ENCODE measurements around the gene PTPRO. TPM values are rescaled to one million over a fixed set of nuclear protein-coding genes. Genes with fewer than 3 reads are reported as not detected.

The PTPRO gene
- total and polyA plus RNA-seq, 2 donors: 2.9 to 3.9 TPM

DNA sequence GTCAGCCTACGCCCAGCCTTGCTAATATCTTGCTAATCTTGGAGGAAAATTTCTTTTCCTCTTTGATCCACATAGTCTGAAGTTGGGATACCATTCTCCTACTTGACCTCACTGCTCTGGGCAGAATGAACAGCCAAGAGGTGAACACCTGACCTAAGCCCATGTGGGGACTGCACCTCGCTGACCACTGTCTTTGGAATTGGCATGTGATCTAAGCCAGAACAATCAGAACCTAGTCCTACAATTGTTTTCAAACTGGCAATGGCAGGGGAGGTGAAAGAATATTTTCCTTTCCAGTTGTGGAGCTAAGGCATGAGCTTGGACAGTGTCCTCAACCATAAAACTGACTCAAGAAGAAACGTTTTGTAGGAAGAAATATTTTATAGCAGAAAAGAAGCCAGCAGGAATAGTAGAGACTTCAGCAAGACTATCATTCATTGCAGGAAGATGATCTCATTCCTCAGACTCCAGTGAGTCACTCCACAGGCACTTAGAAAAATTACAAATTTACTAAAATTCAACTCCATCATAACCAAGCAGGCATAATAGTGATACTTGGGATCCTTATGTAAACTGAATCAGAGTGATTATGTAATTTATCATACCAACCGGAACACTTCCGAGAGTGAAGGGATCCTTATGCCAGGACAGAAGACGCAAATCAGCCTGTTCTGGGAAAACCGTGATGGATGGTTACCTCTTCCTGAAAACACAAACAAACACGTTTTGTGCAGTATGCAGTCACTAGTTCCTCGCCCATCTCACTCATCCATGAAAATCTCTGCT lies 14.7 kb downstream of the PTPRO start:
- no peaks in the 10 kb centered on the region for H3K4me1 ChIP-seq (ENCODE audit: control insufficient read depth in 2 of 2, insufficient read depth in 2 of 2, low read length in 2 of 2)
- no peaks in the 10 kb centered on the region for H3K9me3 ChIP-seq (ENCODE audit: control insufficient read depth in 2 of 2, insufficient read depth in 1 of 2, low read length in 1 of 2)
- no peaks in the 10 kb centered on the region for H3K36me3 ChIP-seq (ENCODE audit: control insufficient read depth in 2 of 2, insufficient read depth in 2 of 2, low read length in 1 of 2)
- no peak overlapping the region for H3K27ac ChIP-seq (ENCODE audit: low read depth in 1 of 2, low read length in 1 of 2)
- 77% methylated on average over 9 of the region's 9 CpGs for WGBS
- H3K4me3 ChIP-seq (ENCODE audit: low read length in 2 of 2): no peak overlapping the region
- H3K27me3 ChIP-seq (ENCODE audit: control insufficient read depth in 2 of 2, insufficient read depth in 1 of 2, low read length in 1 of 2): no peaks in the 10 kb centered on the region
- DNase-seq (ENCODE audit: low read depth in 6 of 9, low spot score in 9 of 9): no peak

DNA sequence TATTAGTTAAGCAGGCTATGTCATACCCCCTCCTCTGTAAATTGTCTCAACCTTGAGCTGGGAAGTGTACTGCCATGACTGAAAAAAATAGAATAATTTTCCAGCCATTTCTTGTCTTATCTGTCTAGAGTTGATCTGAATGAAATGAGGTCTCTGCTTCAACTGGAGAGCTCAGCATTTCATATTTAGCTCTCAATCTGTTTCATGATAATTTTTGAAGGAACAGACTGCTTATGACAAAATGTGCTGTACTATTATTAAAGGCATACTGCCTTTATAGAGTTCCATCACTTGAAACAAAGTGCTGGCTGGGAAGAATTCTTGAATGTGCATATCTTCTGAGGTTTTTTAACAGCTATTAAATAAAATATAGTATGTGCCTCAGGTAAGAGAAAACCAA lies 19.1 kb downstream of the PTPRO start:
- no peaks in the 10 kb centered on the region for H3K36me3 ChIP-seq (ENCODE audit: control insufficient read depth in 2 of 2, insufficient read depth in 2 of 2, low read length in 1 of 2)
- DNase-seq (ENCODE audit: low read depth in 6 of 9, low spot score in 9 of 9): no peak
- H3K4me3 ChIP-seq (ENCODE audit: low read length in 2 of 2): no peak overlapping the region
- H3K4me1 ChIP-seq (ENCODE audit: control insufficient read depth in 2 of 2, insufficient read depth in 2 of 2, low read length in 2 of 2): no peaks in the 10 kb centered on the region
- H3K27ac ChIP-seq (ENCODE audit: low read depth in 1 of 2, low read length in 1 of 2): no peak overlapping the region
- H3K9me3 ChIP-seq (ENCODE audit: control insufficient read depth in 2 of 2, insufficient read depth in 1 of 2, low read length in 1 of 2): no peaks in the 10 kb centered on the region
- no peaks in the 10 kb centered on the region for H3K27me3 ChIP-seq (ENCODE audit: control insufficient read depth in 2 of 2, insufficient read depth in 1 of 2, low read length in 1 of 2)

DNA sequence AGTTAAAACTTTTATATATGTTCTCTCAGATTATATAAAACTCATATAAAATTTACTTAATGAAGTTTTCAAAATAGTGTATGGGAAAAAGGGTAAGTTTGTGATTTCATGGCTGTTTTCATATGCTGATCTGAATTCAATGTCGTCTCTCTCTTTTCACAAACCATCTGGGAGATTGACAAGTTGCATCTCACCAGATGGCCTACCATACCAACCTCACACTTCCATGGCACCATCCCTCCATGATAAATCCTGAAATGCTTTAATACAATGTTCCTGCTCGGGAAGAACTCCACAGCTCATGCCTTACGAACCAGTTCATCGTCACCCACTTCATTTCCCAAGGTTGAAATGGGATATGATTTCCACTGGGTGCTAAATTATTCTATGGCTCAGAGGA lies 22.3 kb downstream of the PTPRO start:
- no peaks in the 10 kb centered on the region for H3K9me3 ChIP-seq (ENCODE audit: control insufficient read depth in 2 of 2, insufficient read depth in 1 of 2, low read length in 1 of 2)
- WGBS: 94% methylated on average over 4 of the region's 4 CpGs
- DNase-seq (ENCODE audit: low read depth in 6 of 9, low spot score in 9 of 9): no peak
- H3K4me1 ChIP-seq (ENCODE audit: control insufficient read depth in 2 of 2, insufficient read depth in 2 of 2, low read length in 2 of 2): no peaks in the 10 kb centered on the region
- H3K36me3 ChIP-seq (ENCODE audit: control insufficient read depth in 2 of 2, insufficient read depth in 2 of 2, low read length in 1 of 2): no peaks in the 10 kb centered on the region
- H3K27ac ChIP-seq (ENCODE audit: low read depth in 1 of 2, low read length in 1 of 2): no peak overlapping the region
- H3K4me3 ChIP-seq (ENCODE audit: low read length in 2 of 2): no peak overlapping the region
- no peaks in the 10 kb centered on the region for H3K27me3 ChIP-seq (ENCODE audit: control insufficient read depth in 2 of 2, insufficient read depth in 1 of 2, low read length in 1 of 2)

DNA sequence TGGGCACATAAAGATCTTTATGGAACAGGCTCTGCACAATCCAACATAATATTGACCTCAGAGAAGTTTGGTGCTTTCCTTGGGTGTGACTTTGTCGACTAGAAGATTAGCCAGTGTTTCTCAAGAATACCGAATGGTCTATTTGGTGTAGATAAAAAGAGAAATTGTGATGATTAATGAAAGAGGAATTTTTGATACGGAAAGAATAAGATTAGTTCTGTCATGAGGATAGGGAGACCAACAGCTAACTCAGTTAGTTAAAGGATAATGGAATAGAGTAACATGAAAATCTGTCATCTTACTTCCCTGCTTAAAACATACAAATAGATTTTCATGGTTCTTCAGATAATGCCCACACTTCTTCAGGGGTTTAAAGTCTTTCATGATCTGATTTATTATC lies 24.2 kb downstream of the PTPRO start:
- Histone ChIP-seq H3K4me3 (ENCODE audit: low read length in 2 of 2) (no peak overlapping the region), H3K27ac (ENCODE audit: low read depth in 1 of 2, low read length in 1 of 2) (no peak overlapping the region)

DNA sequence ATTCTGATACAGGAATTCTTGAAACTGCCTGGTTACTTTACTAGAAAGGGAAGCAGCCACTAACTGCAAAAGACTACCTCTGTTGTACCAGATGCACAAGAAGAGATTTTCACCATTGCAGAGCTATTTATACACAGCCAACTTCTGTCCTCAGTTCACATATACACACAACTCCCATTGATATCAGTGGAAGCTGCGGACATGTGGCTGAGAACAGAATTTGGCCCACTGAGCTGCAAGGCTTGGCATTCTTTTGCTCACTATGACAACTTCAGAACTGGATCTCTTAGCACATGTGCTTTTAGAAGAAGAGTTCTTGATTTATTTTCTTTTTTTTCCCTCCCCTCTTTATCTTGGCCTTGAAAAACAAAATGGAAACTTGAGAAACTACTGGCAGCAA lies 28.3 kb downstream of the PTPRO start:
- no peak overlapping the region for H3K27ac ChIP-seq (ENCODE audit: low read depth in 1 of 2, low read length in 1 of 2)
- H3K36me3 ChIP-seq (ENCODE audit: control insufficient read depth in 2 of 2, insufficient read depth in 2 of 2, low read length in 1 of 2): no peaks in the 10 kb centered on the region
- H3K27me3 ChIP-seq (ENCODE audit: control insufficient read depth in 2 of 2, insufficient read depth in 1 of 2, low read length in 1 of 2): no peaks in the 10 kb centered on the region
- H3K4me3 ChIP-seq (ENCODE audit: low read length in 2 of 2): no peak overlapping the region
- 92% methylated on average over 1 of the region's 1 CpG for WGBS
- DNase-seq (ENCODE audit: low read depth in 6 of 9, low spot score in 9 of 9): no peak
- H3K9me3 ChIP-seq (ENCODE audit: control insufficient read depth in 2 of 2, insufficient read depth in 1 of 2, low read length in 1 of 2): no peaks in the 10 kb centered on the region
- H3K4me1 ChIP-seq (ENCODE audit: control insufficient read depth in 2 of 2, insufficient read depth in 2 of 2, low read length in 2 of 2): no peaks in the 10 kb centered on the region

More for the DNA sequence above, 24.2 kb downstream of the PTPRO start:
- Histone ChIP-seq H3K4me1 (ENCODE audit: control insufficient read depth in 2 of 2, insufficient read depth in 2 of 2, low read length in 2 of 2) (no peaks in the 10 kb centered on the region), H3K36me3 (ENCODE audit: control insufficient read depth in 2 of 2, insufficient read depth in 2 of 2, low read length in 1 of 2) (no peaks in the 10 kb centered on the region), H3K9me3 (ENCODE audit: control insufficient read depth in 2 of 2, insufficient read depth in 1 of 2, low read length in 1 of 2) (no peaks in the 10 kb centered on the region), H3K27me3 (ENCODE audit: control insufficient read depth in 2 of 2, insufficient read depth in 1 of 2, low read length in 1 of 2) (no peaks in the 10 kb centered on the region)
- whole genome bisulfite sequencing: 94% methylated on average over 3 of the region's 3 CpGs
- no peak for DNase-seq (ENCODE audit: low read depth in 6 of 9, low spot score in 9 of 9)

DNA sequence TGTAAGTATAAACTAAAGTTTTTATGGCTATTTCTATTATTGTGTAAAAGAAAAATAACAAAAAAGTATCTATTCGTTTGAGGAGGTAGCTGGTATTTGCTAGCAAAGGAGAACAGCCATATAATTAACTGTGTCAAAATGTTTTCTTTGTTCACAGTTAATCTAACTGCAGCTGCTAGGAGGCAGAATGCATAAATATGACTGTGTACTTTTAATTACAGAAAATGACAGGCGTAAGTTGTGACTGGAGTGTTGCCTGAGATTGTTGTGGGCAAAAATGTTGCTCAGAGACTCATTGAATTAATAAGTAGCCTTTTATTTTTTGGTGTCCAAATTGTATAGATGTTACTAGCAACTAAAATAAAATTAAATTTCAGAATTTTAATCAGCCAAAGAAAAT lies 33.5 kb downstream of the PTPRO start:
- no peaks in the 10 kb centered on the region for H3K4me1 ChIP-seq (ENCODE audit: control insufficient read depth in 2 of 2, insufficient read depth in 2 of 2, low read length in 2 of 2)
- no peaks in the 10 kb centered on the region for H3K36me3 ChIP-seq (ENCODE audit: control insufficient read depth in 2 of 2, insufficient read depth in 2 of 2, low read length in 1 of 2)
- H3K4me3 ChIP-seq (ENCODE audit: low read length in 2 of 2): no peak overlapping the region
- no peaks in the 10 kb centered on the region for H3K27me3 ChIP-seq (ENCODE audit: control insufficient read depth in 2 of 2, insufficient read depth in 1 of 2, low read length in 1 of 2)
- WGBS: 94% methylated on average over 2 of the region's 2 CpGs
- no peaks in the 10 kb centered on the region for H3K9me3 ChIP-seq (ENCODE audit: control insufficient read depth in 2 of 2, insufficient read depth in 1 of 2, low read length in 1 of 2)
- DNase-seq (ENCODE audit: low read depth in 6 of 9, low spot score in 9 of 9): no peak
- H3K27ac ChIP-seq (ENCODE audit: low read depth in 1 of 2, low read length in 1 of 2): no peak overlapping the region

DNA sequence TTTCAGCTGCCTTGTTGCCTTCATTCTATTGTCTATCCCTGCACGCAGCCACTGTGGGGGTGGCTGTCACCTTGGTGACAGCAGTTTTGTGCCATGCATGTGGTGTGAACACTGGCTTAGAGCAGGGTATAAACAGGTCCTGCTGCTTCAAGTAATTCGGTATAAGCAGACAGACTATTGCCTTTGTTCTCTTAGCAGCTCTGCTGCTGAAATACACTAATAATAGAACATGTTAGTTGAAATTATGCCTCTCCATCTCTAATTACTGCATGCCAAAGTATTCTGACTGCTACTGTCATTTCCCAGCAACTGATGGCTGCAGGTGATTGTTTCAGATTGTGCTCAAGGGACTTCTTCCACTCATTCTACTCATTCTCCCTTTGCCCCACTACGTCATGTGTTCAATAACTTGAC lies 34.6 kb downstream of the PTPRO start:
- Histone ChIP-seq H3K27me3 (ENCODE audit: control insufficient read depth in 2 of 2, insufficient read depth in 1 of 2, low read length in 1 of 2) (no peaks in the 10 kb centered on the region), H3K9me3 (ENCODE audit: control insufficient read depth in 2 of 2, insufficient read depth in 1 of 2, low read length in 1 of 2) (no peaks in the 10 kb centered on the region), H3K27ac (ENCODE audit: low read depth in 1 of 2, low read length in 1 of 2) (no peak overlapping the region), H3K36me3 (ENCODE audit: control insufficient read depth in 2 of 2, insufficient read depth in 2 of 2, low read length in 1 of 2) (no peaks in the 10 kb centered on the region), H3K4me1 (ENCODE audit: control insufficient read depth in 2 of 2, insufficient read depth in 2 of 2, low read length in 2 of 2) (no peaks in the 10 kb centered on the region), H3K4me3 (ENCODE audit: low read length in 2 of 2) (no peak overlapping the region)
- DNase-seq (ENCODE audit: low read depth in 6 of 9, low spot score in 9 of 9): no peak
- WGBS: 86% methylated on average over 3 of the region's 3 CpGs

DNA sequence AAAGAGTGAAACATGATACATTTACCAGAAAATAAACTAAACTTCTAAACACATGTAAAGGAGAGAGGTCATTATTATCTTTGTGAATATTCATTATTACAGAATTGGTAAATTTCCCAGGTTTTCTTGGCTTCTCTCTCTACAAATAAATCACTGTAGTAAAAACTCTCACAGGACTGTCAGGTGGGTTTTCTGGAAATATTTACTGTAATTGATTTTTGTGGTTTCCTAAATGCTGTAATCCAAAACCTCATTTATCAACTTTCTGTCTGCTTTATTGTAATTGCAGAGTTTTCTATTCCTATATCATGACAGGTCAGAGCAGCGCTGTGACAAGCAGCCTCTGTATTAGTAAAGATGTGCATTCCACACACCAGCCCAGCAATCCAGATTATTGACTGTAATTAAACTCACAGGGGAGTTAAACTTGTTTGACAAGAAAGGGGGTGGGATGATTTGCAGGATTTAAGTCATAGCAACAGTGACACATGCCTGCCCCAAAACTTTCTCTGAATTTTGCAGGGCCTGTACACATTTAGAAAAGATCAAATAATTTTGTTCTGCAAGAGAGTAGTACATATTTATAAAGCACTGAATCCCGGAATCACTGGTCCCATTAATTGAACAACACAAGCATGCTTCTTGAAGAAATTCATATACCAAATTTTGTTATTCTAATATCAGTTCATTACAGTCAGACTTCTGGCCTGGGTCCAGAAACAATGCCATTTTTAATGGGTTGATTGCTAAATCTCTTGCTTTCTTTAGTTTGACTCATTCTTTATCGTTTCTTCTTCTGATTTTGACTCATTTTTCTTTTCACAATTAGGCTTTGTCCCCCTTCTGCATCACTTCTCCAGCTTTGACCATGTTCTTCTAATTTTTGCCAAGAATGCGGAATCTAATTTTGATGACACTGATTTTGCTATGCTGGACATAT lies 42.2 kb downstream of the PTPRO start:
- H3K9me3 ChIP-seq (ENCODE audit: control insufficient read depth in 2 of 2, insufficient read depth in 1 of 2, low read length in 1 of 2): no peaks in the 10 kb centered on the region
- WGBS: 72% methylated on average over 4 of the region's 4 CpGs
- no peak overlapping the region for H3K27ac ChIP-seq (ENCODE audit: low read depth in 1 of 2, low read length in 1 of 2)
- H3K27me3 ChIP-seq (ENCODE audit: control insufficient read depth in 2 of 2, insufficient read depth in 1 of 2, low read length in 1 of 2): no peaks in the 10 kb centered on the region
- no peaks in the 10 kb centered on the region for H3K36me3 ChIP-seq (ENCODE audit: control insufficient read depth in 2 of 2, insufficient read depth in 2 of 2, low read length in 1 of 2)
- no peaks in the 10 kb centered on the region for H3K4me1 ChIP-seq (ENCODE audit: control insufficient read depth in 2 of 2, insufficient read depth in 2 of 2, low read length in 2 of 2)
- no peak for DNase-seq (ENCODE audit: low read depth in 6 of 9, low spot score in 9 of 9)
- H3K4me3 ChIP-seq (ENCODE audit: low read length in 2 of 2): no peak overlapping the region

DNA sequence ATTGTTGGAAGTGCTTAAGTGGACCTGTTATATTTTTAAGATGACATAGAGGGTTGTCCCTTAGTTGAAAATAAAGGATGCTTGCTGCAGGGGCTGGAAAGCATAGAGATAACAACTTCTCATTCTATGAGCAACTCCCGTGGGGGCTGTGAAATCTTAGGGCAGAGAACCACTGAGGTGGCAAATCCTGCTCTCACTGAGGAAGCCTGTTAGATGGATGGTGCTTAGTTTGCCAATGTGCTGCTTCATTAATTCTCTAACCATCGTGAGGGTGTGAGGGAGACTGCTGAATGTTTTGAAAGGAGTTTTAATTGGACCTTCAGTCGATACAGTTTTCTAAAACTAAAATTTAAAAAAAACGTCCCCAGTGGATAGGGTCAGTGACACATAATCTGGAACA lies 46.5 kb downstream of the PTPRO start:
- no peaks in the 10 kb centered on the region for H3K27me3 ChIP-seq (ENCODE audit: control insufficient read depth in 2 of 2, insufficient read depth in 1 of 2, low read length in 1 of 2)
- H3K36me3 ChIP-seq (ENCODE audit: control insufficient read depth in 2 of 2, insufficient read depth in 2 of 2, low read length in 1 of 2): no peaks in the 10 kb centered on the region
- no peak overlapping the region for H3K27ac ChIP-seq (ENCODE audit: low read depth in 1 of 2, low read length in 1 of 2)
- no peaks in the 10 kb centered on the region for H3K4me1 ChIP-seq (ENCODE audit: control insufficient read depth in 2 of 2, insufficient read depth in 2 of 2, low read length in 2 of 2)
- WGBS: 81% methylated on average over 4 of the region's 4 CpGs
- H3K9me3 ChIP-seq (ENCODE audit: control insufficient read depth in 2 of 2, insufficient read depth in 1 of 2, low read length in 1 of 2): no peaks in the 10 kb centered on the region
- DNase-seq (ENCODE audit: low read depth in 6 of 9, low spot score in 9 of 9): no peak
- H3K4me3 ChIP-seq (ENCODE audit: low read length in 2 of 2): no peak overlapping the region

All from thymus (tissue), 11 donors.